Measurements from ENCODE around the gene SDK2.

The SDK2 gene

DNA sequence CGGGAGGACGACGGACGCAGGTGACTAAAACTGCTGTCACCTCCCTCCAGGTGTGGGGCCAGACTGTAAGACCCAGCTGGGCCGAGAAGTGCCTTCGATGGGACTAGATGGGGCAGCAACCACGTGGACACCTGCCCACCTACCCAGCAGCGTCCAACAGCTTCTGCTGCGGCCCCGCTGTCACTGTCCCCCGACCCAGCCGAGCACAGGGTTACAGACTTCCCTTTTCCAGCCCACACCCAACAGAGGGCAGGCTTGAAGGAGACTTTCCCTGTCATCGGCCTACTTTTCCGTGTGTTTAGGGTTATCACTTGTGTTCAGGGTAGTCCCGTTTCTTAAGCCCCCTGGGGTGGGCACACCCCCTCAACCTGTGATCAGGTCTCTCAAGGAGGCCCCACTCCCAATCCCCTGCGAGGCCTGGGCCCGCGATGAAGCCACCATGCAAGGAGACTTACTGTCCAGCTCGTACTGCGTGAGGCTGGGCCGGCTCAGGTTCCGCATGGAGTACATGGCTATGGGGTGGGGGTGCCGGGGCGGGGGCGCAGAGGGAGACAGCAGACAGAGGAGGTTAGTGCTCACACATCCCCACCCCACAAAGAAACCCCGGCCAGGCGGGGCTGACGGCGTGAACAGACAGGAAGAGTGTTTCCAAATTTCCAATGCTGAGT, 263.7 kb downstream of the SDK2 start:
- TF ChIP-seq, protein P1, sequence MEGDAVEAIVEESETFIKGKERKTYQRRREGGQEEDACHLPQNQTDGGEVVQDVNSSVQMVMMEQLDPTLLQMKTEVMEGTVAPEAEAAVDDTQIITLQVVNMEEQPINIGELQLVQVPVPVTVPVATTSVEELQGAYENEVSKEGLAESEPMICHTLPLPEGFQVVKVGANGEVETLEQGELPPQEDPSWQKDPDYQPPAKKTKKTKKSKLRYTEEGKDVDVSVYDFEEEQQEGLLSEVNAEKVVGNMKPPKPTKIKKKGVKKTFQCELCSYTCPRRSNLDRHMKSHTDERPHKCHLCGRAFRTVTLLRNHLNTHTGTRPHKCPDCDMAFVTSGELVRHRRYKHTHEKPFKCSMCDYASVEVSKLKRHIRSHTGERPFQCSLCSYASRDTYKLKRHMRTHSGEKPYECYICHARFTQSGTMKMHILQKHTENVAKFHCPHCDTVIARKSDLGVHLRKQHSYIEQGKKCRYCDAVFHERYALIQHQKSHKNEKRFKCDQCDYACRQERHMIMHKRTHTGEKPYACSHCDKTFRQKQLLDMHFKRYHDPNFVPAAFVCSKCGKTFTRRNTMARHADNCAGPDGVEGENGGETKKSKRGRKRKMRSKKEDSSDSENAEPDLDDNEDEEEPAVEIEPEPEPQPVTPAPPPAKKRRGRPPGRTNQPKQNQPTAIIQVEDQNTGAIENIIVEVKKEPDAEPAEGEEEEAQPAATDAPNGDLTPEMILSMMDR (IDR thresholded peaks at IDR 0.05; ENCODE audit: borderline replicate concordance, control extremely low read depth, extremely low read depth, insufficient read depth, missing control alignments), result no peak
- DNase-seq (ENCODE audit: low spot score), result no peak
- in situ Hi-C loops (cut with MboI; ENCODE audit: low sequenced_read_pairs, unreplicated experiment), result no loop called here

DNA sequence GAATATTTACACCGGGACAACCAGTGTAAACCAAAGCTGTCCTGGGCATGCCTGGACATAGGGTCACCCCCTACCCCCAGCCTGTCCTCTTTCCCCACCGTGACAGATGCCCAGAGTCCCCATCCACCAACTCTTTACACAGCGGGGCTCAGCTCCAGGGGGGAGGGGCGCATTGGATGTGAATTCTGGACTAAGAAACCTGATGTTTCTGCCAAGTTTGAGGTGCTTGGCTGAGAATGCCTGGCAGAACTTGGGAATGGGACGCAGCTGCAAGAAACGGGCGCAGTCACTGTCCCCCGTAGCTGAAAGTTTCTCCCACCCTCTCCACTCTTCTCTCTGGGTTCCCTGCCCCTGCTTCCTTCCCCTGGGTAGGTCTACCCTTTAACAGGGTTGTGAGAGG, 264.4 kb downstream of the SDK2 start:
- DNase-seq (ENCODE audit: low spot score), result no peak
- in situ Hi-C loops (cut with MboI; ENCODE audit: low sequenced_read_pairs, unreplicated experiment), result no loop called here
- TF ChIP-seq, protein P1 (IDR thresholded peaks at IDR 0.05; ENCODE audit: borderline replicate concordance, control extremely low read depth, extremely low read depth, insufficient read depth, missing control alignments), result no peak

DNA sequence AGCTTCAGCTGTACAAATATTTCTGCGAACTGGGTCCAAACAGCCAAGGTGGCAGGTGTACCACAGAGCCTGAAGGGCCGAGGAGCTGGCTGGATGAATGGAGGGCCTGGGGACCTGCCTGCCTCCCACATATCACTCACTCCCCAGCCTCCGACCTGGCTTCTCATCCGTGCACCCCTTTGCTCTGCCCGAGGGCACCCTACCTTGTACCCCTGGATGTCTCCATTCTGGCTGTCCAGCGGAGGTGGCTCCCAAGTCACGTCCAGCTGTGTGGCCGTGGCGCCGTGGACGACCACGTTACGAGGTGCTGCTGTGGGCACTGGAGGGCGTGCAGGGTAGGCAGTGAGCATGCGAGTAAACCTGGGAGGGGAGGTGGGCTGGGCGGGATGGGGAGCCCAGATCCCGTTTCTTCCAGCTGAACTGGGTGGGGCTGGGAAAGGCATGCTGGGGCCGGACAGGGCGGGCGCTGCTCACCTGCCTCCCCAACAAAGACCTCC, 265.2 kb downstream of the SDK2 start:
- in situ Hi-C loops (cut with MboI; ENCODE audit: low sequenced_read_pairs, unreplicated experiment), result no loop called here
- TF ChIP-seq, protein P1 (IDR thresholded peaks at IDR 0.05; ENCODE audit: borderline replicate concordance, control extremely low read depth, extremely low read depth, insufficient read depth, missing control alignments), result no peak
- no peak for DNase-seq (ENCODE audit: low spot score)

DNA sequence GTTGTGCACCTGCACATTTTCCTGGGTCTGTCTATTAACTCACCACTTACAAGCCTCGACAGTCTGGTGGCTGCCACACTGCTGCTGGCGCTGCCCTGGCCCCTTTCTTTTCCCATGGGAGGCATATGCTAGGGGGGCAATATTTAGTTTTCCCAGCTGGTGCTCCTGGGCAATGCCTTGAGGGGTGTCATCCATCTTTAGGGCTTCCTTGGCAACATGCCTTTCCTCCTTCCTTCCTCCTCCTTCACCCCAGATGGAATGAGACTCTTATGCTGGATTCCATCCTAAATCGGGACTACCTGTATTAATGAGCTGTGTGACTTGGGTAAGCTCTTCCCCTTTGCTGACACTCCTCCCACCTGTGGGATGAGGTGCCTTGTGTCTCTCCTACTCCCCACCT, 267.6 kb downstream of the SDK2 start:
- in situ Hi-C loops (cut with MboI; ENCODE audit: low sequenced_read_pairs, unreplicated experiment), result no loop called here
- TF ChIP-seq, protein P1 (IDR thresholded peaks at IDR 0.05; ENCODE audit: borderline replicate concordance, control extremely low read depth, extremely low read depth, insufficient read depth, missing control alignments), result no peak
- no peak for DNase-seq (ENCODE audit: low spot score)

DNA sequence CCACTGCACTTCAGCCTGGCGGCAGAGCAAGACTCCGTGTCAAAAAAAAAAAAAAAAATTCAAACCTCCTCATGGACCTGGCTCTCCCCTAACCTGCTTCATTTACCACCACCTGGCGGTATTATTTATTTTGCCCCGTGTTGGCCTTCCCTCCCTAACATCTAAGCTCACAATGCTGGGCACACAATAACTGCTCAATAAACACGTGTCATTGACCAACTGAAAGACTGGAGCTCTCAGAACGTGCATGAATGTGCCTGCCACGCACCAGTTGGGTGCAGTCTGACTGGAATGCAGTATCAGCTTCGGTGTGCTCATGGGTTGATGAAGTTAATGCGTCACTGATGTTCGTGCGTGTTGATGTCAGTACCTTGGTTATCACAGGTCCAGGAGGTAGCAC, 268.1 kb downstream of the SDK2 start:
- in situ Hi-C loops (cut with MboI; ENCODE audit: low sequenced_read_pairs, unreplicated experiment), result no loop called here
- TF ChIP-seq, protein P1 (IDR thresholded peaks at IDR 0.05; ENCODE audit: borderline replicate concordance, control extremely low read depth, extremely low read depth, insufficient read depth, missing control alignments), result no peak
- DNase-seq (ENCODE audit: low spot score), result no peak

DNA sequence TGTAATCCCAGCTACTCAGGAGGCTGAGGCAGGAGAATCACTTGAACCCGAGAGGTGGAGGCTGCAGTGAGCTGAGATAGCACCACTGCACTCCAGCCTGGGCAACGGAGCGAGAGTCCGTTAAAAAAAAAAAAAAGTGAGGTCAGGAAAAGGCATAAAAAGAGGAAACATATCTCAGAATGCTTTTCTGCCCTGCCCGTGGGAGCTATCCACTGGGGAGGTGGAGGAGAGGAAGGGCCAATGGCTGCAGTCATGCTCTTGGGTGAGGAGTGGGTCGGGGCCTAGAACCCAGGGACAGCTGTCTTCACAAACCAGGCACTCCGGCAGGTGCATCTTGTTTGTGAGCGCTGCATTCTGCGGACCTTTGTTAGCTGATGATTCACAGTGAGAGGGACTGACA, 272.4 kb downstream of the SDK2 start:
- TF ChIP-seq, protein P1 (IDR thresholded peaks at IDR 0.05; ENCODE audit: borderline replicate concordance, control extremely low read depth, extremely low read depth, insufficient read depth, missing control alignments), result no peak
- no peak for DNase-seq (ENCODE audit: low spot score)
- in situ Hi-C loops (cut with MboI; ENCODE audit: low sequenced_read_pairs, unreplicated experiment), result loop anchor here (5.0 to 25.0 kb wide), 3 partner anchors 115 to 810 kb away; no protein-coding TSS in a partner anchor
